HG02970 (cell line): ENCODE data around the gene SPACA7.

Source experiments
- ATAC-seq: cut with Tn5 transposase; IDR thresholded peaks from one replicate; pipeline ENCODE4 v1.9.1; 2021; ENCODE audit warnings: mild to moderate bottlenecking, moderate library complexity, moderate number of reproducible peaks; ENCODE audit not compliant: unreplicated experiment, low FRiP score

Gene SPACA7, protein sequence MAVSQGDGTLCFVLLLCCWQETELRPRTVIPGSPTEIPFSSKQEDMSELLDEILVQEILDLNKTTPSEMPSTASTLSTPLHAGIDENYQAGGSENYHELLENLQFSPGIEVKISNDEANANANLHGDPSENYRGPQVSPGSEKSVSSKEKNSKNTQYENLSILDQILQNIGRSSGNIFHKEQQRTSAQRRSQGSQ

GRCh38 chr13:112376050-112376681 lies at the start of gene SPACA7:
TSS of gene SPACA7 (plus strand) at chr13:112376355. CDS start at chr13:112376386, 31 bp downstream.
- ATAC-seq = no peak

DNA sequence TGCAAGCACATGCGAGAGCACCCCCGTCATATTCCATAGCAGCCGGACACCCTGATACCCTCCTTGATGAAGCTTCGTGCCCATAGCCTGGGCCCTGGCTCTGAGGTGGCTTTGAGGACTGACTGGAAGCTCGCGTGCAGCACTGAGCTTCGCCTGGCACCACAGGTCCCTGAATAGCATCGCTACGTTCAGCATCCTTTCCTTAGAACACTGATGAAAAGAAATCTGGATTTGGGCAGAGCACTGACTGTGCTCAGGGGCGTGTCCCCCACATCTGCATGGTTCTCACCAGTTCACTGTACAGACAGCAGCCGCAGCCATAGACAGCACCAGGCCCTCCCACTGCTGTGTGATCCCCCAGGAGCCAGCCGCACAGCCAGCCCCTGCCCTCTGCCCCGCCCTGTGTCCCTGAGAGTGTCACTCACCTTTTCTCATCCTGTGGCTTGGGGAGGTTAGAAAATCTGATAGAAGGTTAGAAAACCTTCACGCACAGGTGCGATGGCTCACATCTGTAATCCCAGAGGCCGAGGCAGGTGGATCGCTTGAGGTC lies 49.3 kb upstream of the SPACA7 start:
- no peak for ATAC-seq

GRCh38 chr13:112328936-112329335 lies 47.2 kb upstream of the SPACA7 start:
- ATAC-seq = no peak

DNA sequence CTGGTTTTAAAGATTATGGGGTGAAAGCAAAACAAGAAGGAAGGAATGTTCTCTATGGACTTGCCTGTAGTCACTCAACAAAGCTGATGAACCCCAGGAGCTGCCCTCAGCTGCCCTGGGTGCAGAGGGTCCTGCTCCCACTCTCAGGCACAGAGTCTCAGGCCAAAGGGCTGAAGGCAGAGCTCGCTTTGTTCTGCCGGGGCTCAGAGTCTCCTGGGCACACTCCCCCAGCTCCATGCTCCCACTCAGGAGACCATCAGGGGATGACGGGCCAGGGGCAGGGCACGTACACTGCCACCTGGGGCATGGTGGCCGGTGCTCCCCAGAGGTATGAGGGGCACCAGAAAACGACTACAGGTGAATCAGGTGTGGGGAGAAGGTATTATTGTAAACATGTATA lies 46.8 kb upstream of the SPACA7 start:
- no peak for ATAC-seq

- no peak for ATAC-seq
Observed at GRCh38 chr13:112330066-112330465, 46.1 kb upstream of the SPACA7 start.

DNA sequence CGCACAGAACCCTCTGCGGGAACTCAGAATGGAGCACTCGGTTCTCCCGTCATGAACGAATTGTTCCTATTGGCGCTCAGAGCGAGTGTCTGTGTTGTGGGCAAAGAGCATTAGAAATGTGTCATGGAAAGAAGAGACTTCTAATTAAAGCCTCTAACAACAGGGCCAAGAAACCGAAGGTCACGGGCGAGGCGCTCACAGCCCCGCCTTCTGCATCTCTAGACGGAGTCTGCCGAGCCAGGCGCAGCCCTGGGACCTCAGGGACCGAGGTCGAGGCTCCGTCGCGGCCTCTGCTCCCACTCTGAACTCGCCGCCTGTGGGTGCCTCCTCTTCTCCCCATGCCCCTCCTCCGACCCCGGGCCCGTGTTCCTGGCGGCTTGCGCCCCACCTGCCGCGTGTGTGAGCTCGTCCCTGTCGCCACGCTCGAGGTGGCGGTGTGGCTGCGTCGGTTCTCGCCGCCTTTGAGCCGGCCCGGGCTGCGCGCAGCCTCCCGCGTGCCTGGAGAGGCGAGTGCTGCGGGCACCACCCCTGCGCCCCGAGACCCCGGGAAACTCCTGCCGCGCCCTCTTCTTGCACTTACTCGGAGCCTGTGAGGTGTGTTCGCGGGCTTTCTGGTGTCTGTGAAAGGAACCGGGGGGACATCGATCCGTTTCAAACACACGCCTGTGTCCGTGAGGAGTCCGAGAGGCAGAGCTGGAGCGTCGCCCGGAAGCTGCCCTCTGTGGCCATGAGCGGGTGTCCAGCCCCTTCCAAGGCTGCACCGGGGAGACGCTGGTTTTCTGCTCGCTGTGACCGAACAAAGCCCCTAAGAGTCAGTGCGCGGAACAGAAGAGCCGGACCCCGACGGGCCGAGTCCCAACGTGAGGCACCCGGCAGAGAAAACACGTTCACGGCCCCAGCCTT lies 45.4 kb upstream of the SPACA7 start:
- no peak for ATAC-seq

- ATAC-seq = no peak
Observed at GRCh38 chr13:112331675-112332074, 44.5 kb upstream of the SPACA7 start.

- no peak for ATAC-seq
Observed at GRCh38 chr13:112332727-112333126, 43.4 kb upstream of the SPACA7 start.

DNA sequence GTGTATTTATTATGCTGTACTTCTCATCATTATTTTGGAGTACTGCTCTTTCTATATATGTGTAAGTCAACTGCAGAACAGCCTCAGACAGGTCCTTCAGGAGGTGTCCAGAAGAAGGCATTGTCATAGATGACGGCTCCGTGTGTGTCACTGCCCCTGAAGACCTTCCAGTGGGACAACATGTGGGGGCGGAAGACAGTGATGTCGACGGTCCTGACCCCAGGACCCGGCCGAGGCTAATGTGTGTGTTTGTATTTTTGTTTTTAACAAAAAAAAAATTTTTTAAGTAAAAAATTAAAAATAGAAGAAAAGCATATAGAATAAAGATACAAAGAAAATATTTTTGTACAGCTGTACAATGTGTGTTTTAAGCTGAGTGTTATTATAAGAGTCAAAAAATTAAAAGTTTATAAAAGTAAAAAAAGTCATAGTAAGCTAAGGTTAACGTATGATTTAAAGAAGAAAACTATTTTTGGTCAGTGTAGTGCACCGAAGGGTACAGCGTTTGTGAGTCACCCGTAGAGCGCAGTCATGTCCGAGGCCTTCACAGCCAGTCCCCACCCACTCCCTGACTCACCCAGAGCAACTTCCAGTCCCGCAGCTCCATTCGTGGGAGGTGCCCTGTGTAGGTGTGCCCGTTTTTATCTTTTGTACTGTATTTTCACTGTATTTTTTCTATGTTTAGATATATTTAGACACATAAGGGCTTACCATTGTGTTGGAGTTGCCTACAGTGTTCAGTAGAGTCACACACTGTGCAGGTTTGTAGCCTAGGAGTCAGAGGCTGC lies 42.2 kb upstream of the SPACA7 start:
- no peak for ATAC-seq

DNA sequence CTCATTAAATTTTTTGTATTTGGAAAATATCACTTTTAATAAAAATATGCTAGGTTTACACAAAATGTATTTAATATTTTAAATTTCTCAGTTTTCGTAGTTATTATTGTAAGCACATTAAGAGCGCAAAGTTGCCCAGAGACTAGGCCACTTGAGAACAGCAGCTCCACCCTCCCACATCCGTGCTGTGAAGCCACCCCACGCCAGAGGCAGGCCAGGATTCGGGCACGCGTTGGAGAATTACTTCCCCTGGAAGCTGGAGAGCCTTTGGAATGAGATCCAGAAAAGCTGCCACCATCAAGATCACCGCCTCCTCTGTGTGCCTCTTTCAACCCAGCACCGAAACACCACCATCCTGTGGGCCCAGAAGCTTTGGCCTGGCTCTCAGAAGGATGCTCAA lies 41.0 kb upstream of the SPACA7 start:
- no peak for ATAC-seq

DNA sequence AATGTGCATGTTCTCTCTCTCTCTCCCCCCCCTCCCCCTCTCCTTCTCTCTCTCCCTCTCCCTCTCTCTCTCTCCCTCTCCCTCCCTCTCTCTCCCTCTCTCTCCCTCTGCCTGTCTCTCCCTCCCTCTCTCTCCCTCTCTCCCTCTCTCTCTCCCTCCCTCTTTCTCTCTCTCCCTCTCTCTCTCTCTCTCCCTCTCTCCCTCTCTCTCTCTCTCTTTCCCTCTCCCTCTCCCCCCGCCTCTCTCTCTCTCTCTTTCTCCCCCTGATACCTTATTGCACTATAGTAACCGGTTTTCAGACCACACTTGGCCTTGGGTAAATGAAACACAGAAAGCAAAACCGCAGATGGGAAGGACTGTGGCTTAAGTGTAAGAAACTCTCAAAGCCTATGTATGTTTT lies 34.7 kb upstream of the SPACA7 start:
- ATAC-seq = no peak

- no peak for ATAC-seq
Observed at GRCh38 chr13:112341976-112342735, 34.0 kb upstream of the SPACA7 start.

- ATAC-seq = no peak
Observed at GRCh38 chr13:112342841-112343361, 33.3 kb upstream of the SPACA7 start.

DNA sequence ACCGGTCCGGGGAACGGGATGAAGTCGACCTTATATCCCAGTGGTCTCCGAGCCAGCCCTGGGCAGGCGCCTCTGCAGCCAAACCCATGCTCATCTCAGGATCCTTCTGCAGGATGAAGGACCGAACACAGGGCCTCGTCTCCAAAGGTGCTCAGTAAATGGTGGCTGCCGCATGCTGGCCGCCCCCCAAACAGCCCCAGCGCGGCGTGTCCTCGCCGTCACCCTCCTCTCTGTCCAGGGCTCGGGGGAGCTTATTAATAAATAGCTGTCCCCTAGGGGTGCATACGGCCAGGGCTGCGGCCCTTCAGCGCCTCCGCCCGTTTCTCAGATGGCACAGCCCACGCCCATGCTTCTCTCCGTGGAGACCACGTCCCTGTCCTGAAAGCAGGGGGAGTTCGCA lies 32.6 kb upstream of the SPACA7 start:
- no peak for ATAC-seq

GRCh38 chr13:112345826-112346172 lies 30.4 kb upstream of the SPACA7 start:
- ATAC-seq = no peak

- ATAC-seq = no peak
Observed at GRCh38 chr13:112346173-112346898, 29.8 kb upstream of the SPACA7 start.

- ATAC-seq = no peak
Observed at GRCh38 chr13:112346899-112347229, 29.3 kb upstream of the SPACA7 start.

GRCh38 chr13:112347986-112348385 lies 28.2 kb upstream of the SPACA7 start:
- ATAC-seq = no peak
